HL-60 (cell line): ENCODE data around the gene CCDC71L.

Experiments used
- DNase-seq, 2 experiments: peaks; one replicate each; pipeline ENCODE4 v3.0.0-alpha.2; 2010 to 2020; ENCODE audit warnings: low read depth in 1 of 2, low spot score in 1 of 2
- H3K27ac ChIP-seq: fragments of 250-450 bp; sonication (Bioruptor Pico); replicated peaks from 2 replicates; pipeline ENCODE4 v1.5.1; 2020; ENCODE audit warnings: mild to moderate bottlenecking, moderate library complexity
- H3K27me3 ChIP-seq: fragments of 250-450 bp; sonication (Bioruptor Pico); 2 replicates; pipeline ENCODE4 v1.5.1; 2021; ENCODE audit warnings: mild to moderate bottlenecking, moderate library complexity; ENCODE audit not compliant: insufficient read depth, poor library complexity, severe bottlenecking
- H3K4me3 ChIP-seq: replicated peaks from 2 replicates; pipeline ENCODE4 v1.5.1; 2011; ENCODE audit warnings: mild to moderate bottlenecking, control low read depth, low read length; ENCODE audit not compliant: insufficient read depth
- GABPA ChIP-seq: IDR thresholded peaks from 2 replicates; pipeline ENCODE4 v1.6.1; 2012; ENCODE audit warnings: low read depth
- POLR2AphosphoS5 ChIP-seq: IDR thresholded peaks from 2 replicates; pipeline ENCODE4 v1.6.1; 2012; ENCODE audit warnings: low read depth
- SPI1 ChIP-seq: IDR thresholded peaks from 2 replicates; pipeline ENCODE4 v1.6.1; 2012; ENCODE audit warnings: low read depth, mild to moderate bottlenecking, borderline replicate concordance
- TF ChIP-seq, protein P1 (sequence below): IDR thresholded peaks from one replicate; pipeline ENCODE4 v1.5.1; 2011; ENCODE audit warnings: low read length, control low read depth, inconsistent platforms; ENCODE audit not compliant: insufficient read depth
- TF ChIP-seq, protein P2 (sequence below): IDR thresholded peaks from 2 replicates; pipeline ENCODE4 v1.6.1; 2012; ENCODE audit warnings: low read depth; ENCODE audit not compliant: insufficient replicate concordance

The CCDC71L gene

DNA sequence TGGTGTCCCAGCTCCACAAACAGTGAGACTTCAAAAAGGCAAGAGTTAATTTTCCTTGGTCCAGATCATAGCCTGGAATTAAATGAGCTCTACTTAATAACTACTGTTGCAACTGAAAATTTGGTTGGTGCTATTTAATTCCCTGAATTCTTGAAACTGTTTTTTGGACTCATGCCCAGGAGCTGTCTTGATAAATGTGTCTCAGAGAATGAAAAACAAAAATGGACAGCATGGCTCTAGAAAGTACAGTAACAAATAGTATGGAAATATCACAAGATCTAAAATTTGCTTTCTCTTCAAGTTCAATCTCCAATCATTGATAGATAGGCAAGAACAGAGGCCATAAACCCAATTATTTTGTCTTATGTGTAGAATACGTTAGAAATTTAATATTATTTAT lies 42.5 kb downstream of the CCDC71L start:
- no peaks in the 10 kb centered on the region for H3K27me3 ChIP-seq
- no peak overlapping the region for H3K4me3 ChIP-seq
- DNase-seq = no peak
- no peak overlapping the region for H3K27ac ChIP-seq
- TF ChIP-seq GABPA (no peak), SPI1 (no peak), POLR2AphosphoS5 (no peak)
- TF ChIP-seq, protein P1, sequence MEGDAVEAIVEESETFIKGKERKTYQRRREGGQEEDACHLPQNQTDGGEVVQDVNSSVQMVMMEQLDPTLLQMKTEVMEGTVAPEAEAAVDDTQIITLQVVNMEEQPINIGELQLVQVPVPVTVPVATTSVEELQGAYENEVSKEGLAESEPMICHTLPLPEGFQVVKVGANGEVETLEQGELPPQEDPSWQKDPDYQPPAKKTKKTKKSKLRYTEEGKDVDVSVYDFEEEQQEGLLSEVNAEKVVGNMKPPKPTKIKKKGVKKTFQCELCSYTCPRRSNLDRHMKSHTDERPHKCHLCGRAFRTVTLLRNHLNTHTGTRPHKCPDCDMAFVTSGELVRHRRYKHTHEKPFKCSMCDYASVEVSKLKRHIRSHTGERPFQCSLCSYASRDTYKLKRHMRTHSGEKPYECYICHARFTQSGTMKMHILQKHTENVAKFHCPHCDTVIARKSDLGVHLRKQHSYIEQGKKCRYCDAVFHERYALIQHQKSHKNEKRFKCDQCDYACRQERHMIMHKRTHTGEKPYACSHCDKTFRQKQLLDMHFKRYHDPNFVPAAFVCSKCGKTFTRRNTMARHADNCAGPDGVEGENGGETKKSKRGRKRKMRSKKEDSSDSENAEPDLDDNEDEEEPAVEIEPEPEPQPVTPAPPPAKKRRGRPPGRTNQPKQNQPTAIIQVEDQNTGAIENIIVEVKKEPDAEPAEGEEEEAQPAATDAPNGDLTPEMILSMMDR = no peak
- TF ChIP-seq, protein P2, sequence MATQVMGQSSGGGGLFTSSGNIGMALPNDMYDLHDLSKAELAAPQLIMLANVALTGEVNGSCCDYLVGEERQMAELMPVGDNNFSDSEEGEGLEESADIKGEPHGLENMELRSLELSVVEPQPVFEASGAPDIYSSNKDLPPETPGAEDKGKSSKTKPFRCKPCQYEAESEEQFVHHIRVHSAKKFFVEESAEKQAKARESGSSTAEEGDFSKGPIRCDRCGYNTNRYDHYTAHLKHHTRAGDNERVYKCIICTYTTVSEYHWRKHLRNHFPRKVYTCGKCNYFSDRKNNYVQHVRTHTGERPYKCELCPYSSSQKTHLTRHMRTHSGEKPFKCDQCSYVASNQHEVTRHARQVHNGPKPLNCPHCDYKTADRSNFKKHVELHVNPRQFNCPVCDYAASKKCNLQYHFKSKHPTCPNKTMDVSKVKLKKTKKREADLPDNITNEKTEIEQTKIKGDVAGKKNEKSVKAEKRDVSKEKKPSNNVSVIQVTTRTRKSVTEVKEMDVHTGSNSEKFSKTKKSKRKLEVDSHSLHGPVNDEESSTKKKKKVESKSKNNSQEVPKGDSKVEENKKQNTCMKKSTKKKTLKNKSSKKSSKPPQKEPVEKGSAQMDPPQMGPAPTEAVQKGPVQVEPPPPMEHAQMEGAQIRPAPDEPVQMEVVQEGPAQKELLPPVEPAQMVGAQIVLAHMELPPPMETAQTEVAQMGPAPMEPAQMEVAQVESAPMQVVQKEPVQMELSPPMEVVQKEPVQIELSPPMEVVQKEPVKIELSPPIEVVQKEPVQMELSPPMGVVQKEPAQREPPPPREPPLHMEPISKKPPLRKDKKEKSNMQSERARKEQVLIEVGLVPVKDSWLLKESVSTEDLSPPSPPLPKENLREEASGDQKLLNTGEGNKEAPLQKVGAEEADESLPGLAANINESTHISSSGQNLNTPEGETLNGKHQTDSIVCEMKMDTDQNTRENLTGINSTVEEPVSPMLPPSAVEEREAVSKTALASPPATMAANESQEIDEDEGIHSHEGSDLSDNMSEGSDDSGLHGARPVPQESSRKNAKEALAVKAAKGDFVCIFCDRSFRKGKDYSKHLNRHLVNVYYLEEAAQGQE = no peak

DNA sequence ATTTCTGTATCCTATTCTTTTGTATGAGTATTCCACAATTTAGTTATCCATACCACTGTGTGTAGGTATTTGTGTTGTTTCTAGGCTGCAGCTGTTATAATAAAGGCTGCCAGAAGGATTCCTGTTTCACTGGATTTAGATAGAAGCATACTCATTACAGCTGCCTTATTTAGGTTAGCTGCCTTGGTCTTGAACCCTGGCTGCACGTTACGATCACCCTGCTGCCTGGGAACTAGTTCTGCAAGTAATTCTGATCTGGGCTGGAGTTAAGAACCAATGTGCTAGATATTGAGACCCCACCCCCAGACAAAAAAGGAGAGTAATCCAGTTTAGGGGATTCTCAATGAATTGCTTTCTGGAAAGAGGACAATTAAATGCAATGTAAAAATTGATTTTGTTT lies 43.1 kb downstream of the CCDC71L start:
- Histone ChIP-seq H3K27me3 (no peaks in the 10 kb centered on the region), H3K27ac (no peak overlapping the region), H3K4me3 (no peak overlapping the region)
- no peak for DNase-seq
- TF ChIP-seq, protein P1 = no peak
- TF ChIP-seq GABPA = no peak
- TF ChIP-seq POLR2AphosphoS5 = no peak
- TF ChIP-seq, protein P2 = no peak
- no peak for TF ChIP-seq SPI1

DNA sequence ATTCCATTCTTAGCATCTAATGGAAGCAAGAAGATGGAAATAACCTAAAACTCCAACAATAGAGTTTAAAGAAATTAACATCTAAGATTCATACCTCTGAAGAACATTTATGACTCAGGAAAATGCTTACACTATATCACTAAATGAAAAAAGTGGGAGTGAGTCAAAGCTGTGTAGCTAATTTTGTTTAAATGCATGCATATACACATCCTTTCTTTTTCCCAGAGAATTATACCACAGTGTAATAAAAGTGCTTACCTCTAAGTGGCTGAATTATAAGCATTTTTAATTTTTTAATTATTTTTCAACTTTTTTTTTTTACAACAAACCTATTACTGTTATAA lies 44.3 kb downstream of the CCDC71L start:
- TF ChIP-seq, protein P1 = no peak
- TF ChIP-seq, protein P2 = no peak
- TF ChIP-seq SPI1 (no peak), POLR2AphosphoS5 (no peak), GABPA (no peak)
- H3K27ac ChIP-seq = no peak overlapping the region
- H3K4me3 ChIP-seq = no peak overlapping the region
- no peak for DNase-seq
- H3K27me3 ChIP-seq = no peaks in the 10 kb centered on the region
